T-helper 1 cell treated with Interleukin-12 subunit alpha and Interleukin-12 subunit beta and Interleukin-4 antibody, amounts not matched to agents 30 ng/mL and 1 ng/mL, for 36 hours (primary cell): Measurements from ENCODE around the gene LRCH2. TPM values are rescaled to one million over a fixed set of nuclear protein-coding genes. Genes with fewer than 3 reads are reported as not detected.

Source experiments
- intact Hi-C: fragments of 100-400 bp; cut with micrococcal nuclease; formaldehyde crosslinking; loops from one replicate; pipeline ENCODE4 v1.15.1; 2024
- total RNA-seq: library from RNA; stranded (reverse); gene quantifications from 2 replicates; pipeline ENCODE4 v1.2.3, GENCODE V29; 2022

Gene LRCH2
- total RNA-seq, 1 donor from 2014 or later = not detected

GRCh38 chrX:115067812-115068211 lies 166.1 kb downstream of the LRCH2 start:
- intact Hi-C loops = no loop called here

- intact Hi-C loops = no loop called here
Measured at GRCh38 chrX:115065304-115065703, 168.6 kb downstream of the LRCH2 start.

Other genes with a start within 250 kb of the LRCH2 start
- not detected in 2 replicates for gene IL13RA2, start 216.5 kb downstream of the LRCH2 start, total RNA-seq
- not detected in 2 replicates for gene RBMXL3, start 44.7 kb downstream of the LRCH2 start, total RNA-seq
- gene LUZP4, start 55.6 kb upstream of the LRCH2 start, total RNA-seq = not detected in 2 replicates